Activated B cell treated with CpG ODN at 0.5 μM for 24 hours (primary cell): ENCODE measurements around the gene PHF12. TPM values are rescaled to one million over a fixed set of nuclear protein-coding genes. Genes with fewer than 3 reads are reported as not detected.

Source experiments
- ATAC-seq: fragments of 200-7000 bp; cut with Tn5 transposase; one replicate; pipeline ENCODE4 v1.10.0; 2021; ENCODE audit warnings: low read depth, mild to moderate bottlenecking, moderate library complexity
- CTCF ChIA-PET: fragments of 350-600 bp; sonication (Branson Sonifier 250); formaldehyde crosslinking; loops from one replicate; lab custom pipeline; 2021; ENCODE audit warnings: antibody characterized with exemption; lab: Charles Lee
- POLR2A ChIA-PET: fragments of 350-600 bp; sonication (Branson Sonifier 250); formaldehyde crosslinking; loops from one replicate; lab custom pipeline; 2021; ENCODE audit warnings: antibody characterized with exemption; lab: Charles Lee
- DNase-seq: peaks from one replicate; pipeline ENCODE4 v3.0.0; 2022
- H3K27ac Mint-ChIP-seq: one replicate; pipeline ENCODE4 v1.8.0; 2020; ENCODE audit warnings: mixed read lengths
- H3K27me3 Mint-ChIP-seq: one replicate; pipeline ENCODE4 v1.8.0; 2021; ENCODE audit warnings: mixed read lengths
- H3K36me3 Mint-ChIP-seq: one replicate; pipeline ENCODE4 v1.8.0; 2021; ENCODE audit warnings: low read depth, mixed read lengths
- H3K4me1 Mint-ChIP-seq: one replicate; pipeline ENCODE4 v1.8.0; 2021; ENCODE audit warnings: mixed read lengths
- H3K4me3 Mint-ChIP-seq: one replicate; pipeline ENCODE4 v1.8.0; 2020; ENCODE audit warnings: mild to moderate bottlenecking, mixed read lengths
- H3K9me3 Mint-ChIP-seq: one replicate; pipeline ENCODE4 v1.8.0; 2020; ENCODE audit warnings: mixed read lengths
- CTCF ChIP-seq: fragments of 200-600 bp; IDR thresholded peaks from one replicate; pipeline ENCODE4 v1.8.0; 2022; ENCODE audit warnings: antibody characterized with exemption, mild to moderate bottlenecking
- intact Hi-C: fragments of 100-400 bp; cut with micrococcal nuclease; formaldehyde crosslinking; loops from one replicate; pipeline ENCODE4 v1.15.1; 2024
- total RNA-seq: library from RNA; stranded (reverse); gene quantifications from 2 replicates; pipeline ENCODE4 v1.2.3, GENCODE V29; 2022

Gene PHF12
- total RNA-seq, 1 donor from 2014 or later: 96.5 TPM

- H3K4me3 Mint-ChIP-seq: no peak overlapping the region
- no peaks in the 10 kb centered on the region for H3K9me3 Mint-ChIP-seq
- H3K4me1 Mint-ChIP-seq: peaks cover 4% of the 10 kb centered on the region
- ChIA-PET POLR2A (interaction anchor here (0.5 to 2.6 kb wide), 10 partner anchors 106 to 340 kb away, joined by 3 to 9 read pairs (median 4); partner anchors contain the start of genes NUFIP2, RPL23A, SDF2 and SUPT6H), CTCF (interaction anchor here (0.5 to 1.9 kb wide), 13 partner anchors 8 to 306 kb away, joined by 3 to 34 read pairs (median 4); partner anchors contain the start of genes PROCA1, RPL23A and TLCD1)
- intact Hi-C loops: loop anchor here (1.0 to 10.0 kb wide), 5 partner anchors 190 to 641 kb away; partner anchors contain the start of genes ANKRD13B, SDF2, SPAG5 and SUPT6H
- DNase-seq (peak; percentile 29), ATAC-seq (no peak)
- peaks cover 15% of the 10 kb centered on the region for H3K36me3 Mint-ChIP-seq
- TF ChIP-seq CTCF: no peak
- H3K27ac Mint-ChIP-seq: peak overlapping the region; percentile 31
- H3K27me3 Mint-ChIP-seq: no peaks in the 10 kb centered on the region
These were observed 2.3 kb upstream of the PHF12 start for GRCh38 chr17:28953444-28954118.

GRCh38 chr17:28951991-28952975 is 965 bp upstream of the PHF12 start:
- Mint-ChIP-seq H3K27ac (no peak overlapping the region), H3K27me3 (no peaks in the 10 kb centered on the region), H3K9me3 (no peaks in the 10 kb centered on the region), H3K4me3 (no peak overlapping the region), H3K36me3 (peaks cover 27% of the 10 kb centered on the region), H3K4me1 (peaks cover 17% of the 10 kb centered on the region)
- DNase-seq: peak; percentile 82
- intact Hi-C loops: loop anchor here (1.0 to 10.0 kb wide), 10 partner anchors 186 to 643 kb away; partner anchors contain the start of genes ANKRD13B, BLTP2, NEK8 and NUFIP2
- peak; percentile 68 for ATAC-seq
- CTCF ChIA-PET: interaction anchor here (0.5 to 1.9 kb wide), 11 partner anchors 13 to 241 kb away, joined by 3 to 34 read pairs (median 6); partner anchors contain the start of genes PROCA1, RPL23A and TLCD1
- TF ChIP-seq CTCF: no peak
- POLR2A ChIA-PET: interaction anchor here (0.6 to 4.7 kb wide), 28 partner anchors 12 to 1060 kb away, joined by 3 to 95 read pairs (median 7); partner anchors contain the start of genes BLTP2, DHRS13, FAM222B and FLOT2

- Mint-ChIP-seq H3K27me3 (no peaks in the 10 kb centered on the region), H3K36me3 (peaks cover 30% of the 10 kb centered on the region), H3K4me3 (peak overlapping the region; percentile 96), H3K4me1 (peaks cover 30% of the 10 kb centered on the region), H3K9me3 (no peaks in the 10 kb centered on the region), H3K27ac (peak overlapping the region; percentile 93)
- TF ChIP-seq CTCF: no peak
- no peak for ATAC-seq
- ChIA-PET CTCF (interaction anchor here (1.1 to 2.4 kb wide), 6 partner anchors 15 to 231 kb away, joined by 3 to 8 read pairs (median 8); partner anchors contain the start of genes RPL23A and TLCD1), POLR2A (interaction anchor here (0.5 to 4.7 kb wide), 32 partner anchors 10 to 617 kb away, joined by 3 to 95 read pairs (median 8); partner anchors contain the start of genes BLTP2, FAM222B, FLOT2 and NEK8)
- DNase-seq: no peak
- intact Hi-C loops: loop anchor here (5.0 to 10.0 kb wide), 4 partner anchors 289 to 644 kb away; partner anchors contain the start of genes ANKRD13B, SDF2, SPAG5 and SUPT6H
These were observed 428 bp downstream of the PHF12 start for GRCh38 chr17:28950752-28951427.

- Mint-ChIP-seq H3K27me3 (no peaks in the 10 kb centered on the region), H3K36me3 (peaks cover 32% of the 10 kb centered on the region), H3K9me3 (no peaks in the 10 kb centered on the region), H3K27ac (peak overlapping the region; percentile 93), H3K4me3 (peak overlapping the region; percentile 96), H3K4me1 (peaks cover 37% of the 10 kb centered on the region)
- peak; percentile 47 for DNase-seq
- no peak for ATAC-seq
- intact Hi-C loops: loop anchor here (5.0 to 10.0 kb wide), 4 partner anchors 288 to 645 kb away; partner anchors contain the start of genes ANKRD13B, SDF2, SPAG5 and SUPT6H
- ChIA-PET CTCF (interaction anchor here (0.8 to 2.4 kb wide), 6 partner anchors 11 to 303 kb away, joined by 3 to 8 read pairs (median 3); no protein-coding TSS in a partner anchor), POLR2A (interaction anchor here (0.6 to 4.7 kb wide), 28 partner anchors 9 to 618 kb away, joined by 3 to 95 read pairs (median 8); partner anchors contain the start of genes BLTP2, FAM222B, FLOT2 and IFT20)
- no peak for TF ChIP-seq CTCF
These were observed 1.1 kb downstream of the PHF12 start for GRCh38 chr17:28950017-28950751.
